ENCODE data around the gene KRTAP10-11. TPM values are rescaled to one million over a fixed set of nuclear protein-coding genes. Genes with fewer than 3 reads are reported as not detected.
"Not testable (repeated sequence)": the region's sequence is repeated elsewhere in the genome, so short reads cannot be mapped to it uniquely, and the experiment has no call there.

KRTAP10-11 gene
- not detected for total RNA-seq

DNA sequence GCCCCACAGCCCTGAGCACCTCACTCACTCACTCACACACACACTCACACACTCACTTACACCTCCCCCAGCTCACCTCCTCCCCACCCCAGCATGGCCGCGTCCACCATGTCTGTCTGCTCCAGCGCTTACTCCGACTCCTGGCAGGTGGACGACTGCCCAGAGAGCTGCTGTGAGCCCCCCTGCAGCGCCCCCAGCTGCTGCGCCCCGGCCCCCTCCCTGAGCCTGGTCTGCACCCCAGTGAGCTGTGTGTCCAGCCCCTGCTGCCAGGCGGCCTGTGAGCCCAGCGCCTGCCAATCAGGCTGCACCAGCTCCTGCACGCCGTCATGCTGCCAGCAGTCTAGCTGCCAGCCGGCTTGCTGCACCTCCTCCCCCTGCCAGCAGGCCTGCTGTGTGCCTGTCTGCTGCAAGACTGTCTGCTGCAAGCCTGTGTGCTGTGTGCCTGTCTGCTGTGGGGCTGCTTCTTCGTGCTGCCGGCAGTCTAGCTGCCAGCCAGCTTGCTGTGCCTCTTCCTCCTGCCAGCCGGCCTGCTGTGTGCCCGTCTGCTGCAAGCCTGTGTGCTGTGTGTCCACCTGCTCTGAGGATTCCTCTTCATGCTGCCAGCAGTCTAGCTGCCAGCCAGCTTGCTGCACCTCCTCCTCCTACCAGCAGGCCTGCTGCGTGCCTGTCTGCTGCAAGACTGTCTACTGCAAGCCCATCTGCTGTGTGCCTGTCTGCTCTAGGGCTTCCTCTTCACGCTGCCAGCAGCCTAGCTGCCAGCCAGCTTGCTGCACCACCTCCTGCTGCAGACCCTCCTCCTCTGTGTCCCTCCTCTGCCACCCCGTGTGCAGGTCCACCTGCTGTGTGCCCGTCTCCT, at the start of gene KRTAP10-11:
Gene KRTAP10-11 (plus strand): TSS at position 49 of the 856 bp plus-strand sequence. CDS start 45 bp downstream, at position 94.
- not testable (repeated sequence) for DNase-seq (ENCODE audit: low spot score in 2 of 2)
- H3K9me3 ChIP-seq = peaks cover 0 to 20% of the 10 kb centered on the region in 2 donors

GRCh38 chr21:44598061-44598460, 48.2 kb upstream of the KRTAP10-11 start:
- no peak for DNase-seq (ENCODE audit: low spot score in 2 of 2)

More for the DNA sequence above, at the start of gene KRTAP10-11:
- H3K27me3 ChIP-seq; H3K27ac ChIP-seq; H3K4me1 ChIP-seq; H3K36me3 ChIP-seq; intact Hi-C loops (cut with DNase I); H3K4me3 ChIP-seq: not testable (repeated sequence)

GRCh38 chr21:44599264-44600029, 46.8 kb upstream of the KRTAP10-11 start:
- H3K36me3 ChIP-seq = no peaks in the 10 kb centered on the region
- no peak overlapping the region for H3K4me3 ChIP-seq
- H3K27ac ChIP-seq = no peak overlapping the region
- no peak for TF ChIP-seq CTCF (IDR thresholded peaks at IDR 0.05)
- no peaks in the 10 kb centered on the region for H3K27me3 ChIP-seq
- H3K9me3 ChIP-seq = no peaks in the 10 kb centered on the region
- intact Hi-C loops (cut with DNase I) = no loop called here
- H3K4me1 ChIP-seq = no peaks in the 10 kb centered on the region
- no peak for DNase-seq (ENCODE audit: low spot score in 2 of 2)

More at GRCh38 chr21:44598061-44598460, 48.2 kb upstream of the KRTAP10-11 start:
- no peaks in the 10 kb centered on the region for H3K9me3 ChIP-seq
- H3K4me1 ChIP-seq = no peaks in the 10 kb centered on the region
- TF ChIP-seq CTCF (IDR thresholded peaks at IDR 0.05) = no peak
- H3K27me3 ChIP-seq = no peaks in the 10 kb centered on the region
- intact Hi-C loops (cut with DNase I) = no loop called here
- H3K36me3 ChIP-seq = no peaks in the 10 kb centered on the region
- no peak overlapping the region for H3K27ac ChIP-seq
- no peak overlapping the region for H3K4me3 ChIP-seq

DNA sequence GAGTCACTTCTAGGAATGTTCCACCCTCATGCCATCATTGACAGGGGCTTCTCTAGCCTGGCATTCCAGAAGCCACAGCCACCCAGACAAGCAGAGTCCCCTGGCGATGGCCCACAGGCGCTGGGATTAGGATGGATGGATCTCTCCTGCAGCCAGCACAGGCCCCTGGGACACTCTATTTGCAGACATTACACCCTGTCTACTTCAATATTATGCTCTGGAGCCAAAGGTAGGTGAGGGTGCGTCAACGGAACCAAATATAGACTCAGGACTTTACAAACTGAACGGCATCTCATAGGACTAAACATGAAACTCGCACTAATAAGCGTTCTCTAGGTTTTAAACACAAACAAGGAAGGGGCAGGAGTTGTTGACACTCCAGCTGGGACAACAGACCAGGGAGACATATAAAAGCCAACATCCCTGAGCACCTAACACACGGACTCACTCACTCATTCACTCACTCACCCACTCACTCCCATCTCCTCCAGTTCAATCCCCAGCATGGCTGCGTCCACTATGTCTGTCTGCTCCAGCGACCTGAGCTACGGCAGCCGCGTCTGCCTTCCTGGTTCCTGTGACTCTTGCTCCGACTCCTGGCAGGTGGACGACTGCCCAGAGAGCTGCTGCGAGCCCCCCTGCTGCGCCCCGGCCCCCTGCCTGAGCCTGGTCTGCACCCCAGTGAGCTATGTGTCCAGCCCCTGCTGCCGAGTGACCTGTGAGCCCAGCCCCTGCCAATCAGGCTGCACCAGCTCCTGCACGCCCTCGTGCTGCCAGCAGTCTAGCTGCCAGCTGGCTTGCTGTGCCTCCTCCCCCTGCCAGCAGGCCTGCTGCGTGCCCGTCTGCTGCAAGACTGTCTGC, 45.9 kb upstream of the KRTAP10-11 start, which contains the start of gene KRTAP10-7:
Gene KRTAP10-7 (plus strand): TSS at position 480 of the 861 bp plus-strand sequence. CDS start 25 bp downstream, at position 505.
- H3K36me3 ChIP-seq; intact Hi-C loops (cut with DNase I); H3K4me3 ChIP-seq; H3K4me1 ChIP-seq; H3K9me3 ChIP-seq; H3K27me3 ChIP-seq; H3K27ac ChIP-seq; DNase-seq (ENCODE audit: low spot score in 2 of 2): not testable (repeated sequence)

DNA sequence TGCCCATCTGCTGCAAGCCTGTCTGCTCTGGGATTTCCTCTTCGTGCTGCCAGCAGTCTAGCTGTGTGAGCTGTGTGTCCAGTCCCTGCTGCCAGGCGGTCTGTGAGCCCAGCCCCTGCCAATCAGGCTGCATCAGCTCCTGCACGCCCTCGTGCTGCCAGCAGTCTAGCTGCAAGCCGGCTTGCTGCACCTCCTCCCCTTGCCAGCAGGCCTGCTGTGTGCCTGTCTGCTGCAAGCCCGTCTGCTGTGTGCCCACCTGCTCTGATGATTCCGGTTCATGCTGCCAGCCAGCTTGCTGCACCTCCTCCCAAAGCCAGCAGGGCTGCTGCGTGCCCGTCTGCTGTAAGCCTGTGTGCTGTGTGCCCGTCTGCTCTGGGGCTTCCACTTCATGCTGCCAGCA, 45.1 kb upstream of the KRTAP10-11 start:
- H3K9me3 ChIP-seq; H3K27ac ChIP-seq; DNase-seq (ENCODE audit: low spot score in 2 of 2); H3K4me1 ChIP-seq; H3K36me3 ChIP-seq; H3K4me3 ChIP-seq; H3K27me3 ChIP-seq; intact Hi-C loops (cut with DNase I): not testable (repeated sequence)

DNA sequence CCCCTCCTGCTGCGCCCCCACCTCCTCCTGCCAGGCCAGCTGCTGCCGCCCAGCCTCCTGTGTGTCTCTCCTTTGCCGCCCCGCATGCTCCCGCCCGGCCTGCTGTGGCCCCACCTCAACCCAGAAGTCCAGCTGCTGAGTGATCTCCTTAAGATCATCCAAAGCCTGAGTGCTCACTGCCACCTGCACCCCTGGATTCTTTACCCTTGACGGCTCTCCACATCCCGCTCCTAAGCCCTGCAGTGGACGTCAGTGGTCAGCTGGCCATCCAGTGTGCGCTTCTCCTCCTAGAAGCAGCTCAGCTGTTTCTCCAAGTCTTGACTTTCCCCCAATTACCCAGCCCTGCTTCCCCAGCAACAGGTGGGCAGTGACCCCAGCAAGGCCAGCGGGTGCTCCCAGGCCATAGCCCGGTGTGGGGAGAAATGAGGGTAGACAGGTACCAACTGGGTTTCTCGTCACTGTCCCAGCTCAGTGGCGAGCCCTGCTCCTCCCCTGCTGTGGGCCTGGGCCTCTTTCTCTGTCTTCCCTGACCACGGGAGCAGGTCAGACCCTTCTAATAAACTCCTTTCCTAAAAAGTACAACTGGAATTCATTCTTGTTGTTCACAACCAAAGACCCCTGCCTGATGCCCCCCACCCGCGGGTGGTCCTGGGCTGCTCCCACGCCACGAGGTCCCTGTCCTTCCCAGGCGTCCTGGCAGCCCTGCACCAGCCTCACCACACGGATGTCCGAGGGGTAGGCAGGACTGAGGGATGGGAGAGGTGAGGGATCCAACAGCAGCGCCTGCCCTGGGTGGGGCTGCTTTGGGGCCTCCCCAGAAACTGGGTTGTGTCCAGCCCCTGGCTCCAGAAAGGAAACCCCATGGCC, 44.4 kb upstream of the KRTAP10-11 start:
- Histone ChIP-seq H3K9me3 (no peaks in the 10 kb centered on the region), H3K27me3 (no peaks in the 10 kb centered on the region), H3K4me3 (no peak overlapping the region), H3K4me1 (no peaks in the 10 kb centered on the region), H3K27ac (no peak overlapping the region), H3K36me3 (no peaks in the 10 kb centered on the region)
- no peak for DNase-seq (ENCODE audit: low spot score in 2 of 2)
- intact Hi-C loops (cut with DNase I) = no loop called here
- TF ChIP-seq CTCF (IDR thresholded peaks at IDR 0.05) = no peak

All from ascending aorta (tissue), 2 donors.